ENCODE data around the gene LILRA5.

The LILRA5 gene

DNA sequence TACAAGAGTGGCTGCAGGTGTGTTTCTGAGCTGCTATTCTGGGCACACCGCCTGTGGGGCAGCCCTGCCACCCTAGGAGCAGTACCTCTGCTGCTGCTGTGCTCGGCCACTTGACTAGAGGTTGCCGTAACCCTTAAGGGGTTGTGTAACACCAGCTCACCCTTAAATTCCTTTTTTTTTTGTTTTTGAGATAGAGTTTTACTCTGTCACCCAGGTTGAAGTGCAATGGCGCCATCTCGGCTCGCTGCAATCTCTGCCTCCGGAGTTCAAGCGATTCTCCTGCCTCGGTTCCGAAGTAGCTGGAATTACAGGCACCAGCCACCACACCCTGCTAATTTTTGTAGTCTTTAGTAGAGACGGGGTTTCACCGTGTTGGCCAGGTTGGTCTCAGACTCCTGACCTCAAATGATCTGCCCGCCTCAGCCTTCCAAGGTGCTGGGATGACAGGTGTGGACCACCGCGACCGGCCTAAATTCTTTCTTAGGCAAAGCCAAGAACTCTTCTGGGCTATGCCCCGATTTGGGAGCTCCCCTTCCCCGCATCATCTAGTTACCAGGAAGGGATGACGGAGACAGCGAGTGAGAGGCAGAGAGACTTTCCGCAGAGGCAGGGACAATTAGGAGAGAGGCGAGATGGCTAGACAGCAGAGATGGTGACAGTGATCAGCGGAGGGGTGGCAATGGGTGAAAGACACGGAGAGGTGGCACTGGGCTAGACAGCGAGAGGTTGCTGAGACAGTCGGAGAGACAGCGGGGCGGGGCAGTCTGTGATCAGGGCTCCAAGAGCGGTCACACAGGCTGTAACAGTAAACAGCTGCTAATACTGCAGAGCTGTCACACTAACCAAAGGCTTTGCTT lies 4.4 kb upstream of the LILRA5 start:
- TF ChIP-seq CTCF (IDR thresholded peaks at IDR 0.05), result no peak

DNA sequence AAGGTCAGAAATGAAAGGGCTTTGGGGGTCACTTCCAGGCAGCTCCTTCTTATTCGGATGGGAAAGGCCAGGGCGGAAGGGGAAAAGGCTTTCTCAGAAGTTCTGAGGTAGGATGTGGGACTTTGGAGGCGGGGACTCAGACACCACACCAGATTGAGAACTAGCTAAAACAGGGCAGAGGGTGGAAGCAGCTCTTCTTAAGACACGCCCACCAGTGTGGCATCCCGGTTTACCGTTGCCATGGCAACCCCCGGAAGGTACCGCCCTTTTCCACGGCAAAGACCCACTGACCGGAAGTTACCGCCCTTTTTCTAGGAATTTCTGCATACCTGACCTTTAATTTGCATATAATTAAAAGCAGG lies 3.8 kb upstream of the LILRA5 start:
- no peak for TF ChIP-seq CTCF (IDR thresholded peaks at IDR 0.05)

DNA sequence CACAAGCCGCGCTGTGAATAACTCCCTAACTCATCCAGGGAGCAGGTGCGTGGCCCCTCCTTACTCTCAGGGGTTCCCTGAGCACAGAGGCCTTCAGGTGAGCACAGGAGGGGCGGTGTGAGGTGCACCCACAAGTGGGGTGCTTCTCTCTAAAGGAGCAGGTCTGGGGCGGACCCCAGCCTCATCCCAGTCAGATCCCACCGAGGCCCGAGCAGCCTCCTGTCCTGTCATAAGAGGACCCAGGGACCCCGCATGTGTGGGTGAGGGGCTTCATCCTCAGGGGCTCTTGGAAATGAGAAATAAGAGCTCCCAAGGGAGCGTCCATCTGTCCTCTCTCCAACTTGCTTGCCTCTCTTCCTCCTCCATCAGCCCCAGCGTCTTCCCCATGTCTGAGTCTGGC lies 3.0 kb upstream of the LILRA5 start:
- TF ChIP-seq CTCF (IDR thresholded peaks at IDR 0.05), result no peak

DNA sequence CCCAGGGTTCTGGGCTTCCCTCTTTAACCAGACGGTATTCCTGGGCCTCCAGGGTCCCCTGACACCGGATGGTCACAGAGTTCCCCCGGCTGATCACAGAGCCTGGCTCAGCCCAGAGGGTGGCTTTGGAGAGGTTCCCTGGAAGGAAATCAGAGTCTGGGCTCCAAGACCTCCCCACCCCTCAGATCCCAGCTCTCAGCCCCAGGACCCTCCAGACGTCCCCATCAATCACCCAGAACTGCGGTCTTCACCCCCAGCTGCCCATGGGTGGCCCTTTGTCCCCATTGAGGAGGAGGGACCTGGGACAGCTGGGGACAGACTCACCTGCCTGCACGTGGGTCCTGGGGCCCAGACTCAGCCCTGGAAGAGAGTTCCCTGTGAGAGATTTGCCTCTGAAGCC lies 955 bp downstream of the LILRA5 start:
- no peak for TF ChIP-seq CTCF (IDR thresholded peaks at IDR 0.05)

DNA sequence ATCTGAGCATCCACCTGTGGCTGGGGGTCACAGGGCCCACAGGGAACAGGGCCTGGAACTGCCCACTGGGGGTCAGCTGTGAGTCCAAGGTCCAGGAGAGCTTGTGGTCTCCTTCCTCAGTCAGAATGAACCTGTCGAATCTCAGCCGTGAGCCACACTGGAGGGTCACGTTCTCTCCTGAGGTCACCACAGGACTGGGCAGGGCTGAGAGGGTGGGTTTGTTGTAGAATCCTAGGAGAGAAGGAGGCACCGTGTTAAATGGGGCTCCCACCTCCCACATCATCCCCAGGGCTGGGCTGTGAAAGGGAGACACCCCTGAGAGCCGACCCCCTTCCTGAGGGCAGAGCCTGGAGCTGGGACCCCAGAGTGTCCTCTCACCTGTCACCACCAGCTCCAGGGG lies 1.5 kb downstream of the LILRA5 start:
- no peak for TF ChIP-seq CTCF (IDR thresholded peaks at IDR 0.05)

- TF ChIP-seq CTCF (IDR thresholded peaks at IDR 0.05), result no peak
Observed at GRCh38 chr19:54310543-54310942, 2.4 kb downstream of the LILRA5 start.

DNA sequence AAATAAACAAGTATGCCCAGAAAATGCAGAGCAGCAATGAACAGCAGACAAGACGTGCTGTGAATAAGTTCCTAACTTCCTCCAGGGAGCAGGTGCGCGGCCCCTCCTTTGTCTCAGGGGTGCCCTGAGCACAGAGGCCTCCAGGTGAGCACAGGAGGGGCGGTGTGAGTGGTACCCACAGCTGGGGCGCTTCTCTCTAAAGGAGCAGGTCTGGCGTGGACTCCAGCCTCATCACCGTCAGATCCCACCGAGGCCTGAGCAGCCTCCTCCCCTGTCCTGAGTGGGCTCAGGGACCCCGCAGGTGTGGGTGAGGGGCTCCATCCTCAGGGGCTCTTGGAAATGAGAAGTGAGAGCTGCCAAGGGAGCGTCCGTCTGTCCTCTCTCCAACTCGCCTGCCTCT lies 3.2 kb downstream of the LILRA5 start:
- no peak for TF ChIP-seq CTCF (IDR thresholded peaks at IDR 0.05)

Measured in LNCAP (cell line).